OCI-LY1 (cell line): ENCODE measurements around the gene NCOR2.

Experiments
- EZH2 ChIP-seq: fragments of 200-600 bp; sonication (generic), shearing (Covaris generic); IDR thresholded peaks from 2 replicates; pipeline ENCODE4 v1.8.0; 2017; ENCODE audit warnings: borderline replicate concordance, mixed run types, mild to moderate bottlenecking, antibody characterized with exemption, low read length, moderate library complexity, mixed read lengths
- TF ChIP-seq, protein P1 (sequence below): fragments of 200-600 bp; sonication (generic), shearing (Covaris generic); IDR thresholded peaks from 2 replicates; pipeline ENCODE4 v1.5.1; 2017; ENCODE audit warnings: mild to moderate bottlenecking, antibody characterized with exemption, low read length, moderate library complexity, mixed read lengths

DNA sequence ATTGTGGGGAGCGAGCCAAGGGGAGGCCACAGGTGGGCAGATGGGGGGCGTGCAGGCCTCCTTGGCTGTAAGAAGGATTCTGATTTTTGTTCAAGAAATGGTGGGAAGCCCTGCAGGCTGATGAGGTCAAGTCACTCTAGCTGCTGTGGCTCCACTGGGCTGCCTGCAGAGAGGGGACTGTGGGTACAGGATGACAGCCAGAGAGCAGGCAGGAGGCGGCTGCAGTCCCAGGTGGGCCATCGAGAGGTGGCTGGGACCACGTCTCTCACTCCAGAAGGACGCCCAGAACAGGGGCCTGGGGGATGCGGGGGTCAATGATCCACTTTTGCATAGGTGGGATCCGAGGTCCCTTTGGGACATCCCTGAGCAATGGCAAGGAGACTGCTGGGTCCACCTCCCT lies 9.1 kb downstream of the NCOR2 start:
- TF ChIP-seq, protein P1, sequence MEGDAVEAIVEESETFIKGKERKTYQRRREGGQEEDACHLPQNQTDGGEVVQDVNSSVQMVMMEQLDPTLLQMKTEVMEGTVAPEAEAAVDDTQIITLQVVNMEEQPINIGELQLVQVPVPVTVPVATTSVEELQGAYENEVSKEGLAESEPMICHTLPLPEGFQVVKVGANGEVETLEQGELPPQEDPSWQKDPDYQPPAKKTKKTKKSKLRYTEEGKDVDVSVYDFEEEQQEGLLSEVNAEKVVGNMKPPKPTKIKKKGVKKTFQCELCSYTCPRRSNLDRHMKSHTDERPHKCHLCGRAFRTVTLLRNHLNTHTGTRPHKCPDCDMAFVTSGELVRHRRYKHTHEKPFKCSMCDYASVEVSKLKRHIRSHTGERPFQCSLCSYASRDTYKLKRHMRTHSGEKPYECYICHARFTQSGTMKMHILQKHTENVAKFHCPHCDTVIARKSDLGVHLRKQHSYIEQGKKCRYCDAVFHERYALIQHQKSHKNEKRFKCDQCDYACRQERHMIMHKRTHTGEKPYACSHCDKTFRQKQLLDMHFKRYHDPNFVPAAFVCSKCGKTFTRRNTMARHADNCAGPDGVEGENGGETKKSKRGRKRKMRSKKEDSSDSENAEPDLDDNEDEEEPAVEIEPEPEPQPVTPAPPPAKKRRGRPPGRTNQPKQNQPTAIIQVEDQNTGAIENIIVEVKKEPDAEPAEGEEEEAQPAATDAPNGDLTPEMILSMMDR = no peak
- no peak for TF ChIP-seq EZH2
